Activated CD4-positive, alpha-beta memory T cell treated with anti-CD3 and anti-CD28 coated beads, Interleukin-2, amount 10 ng/mL, durations not matched to agents 7 days and 5 days (primary cell): ENCODE data around the gene TEN1. TPM values are rescaled to one million over a fixed set of nuclear protein-coding genes. Genes with fewer than 3 reads are reported as not detected.

ENCODE experiments used
- CTCF ChIA-PET: fragments of 350-600 bp; sonication (Branson Sonifier 250); formaldehyde crosslinking; loops from one replicate; lab custom pipeline; 2021; ENCODE audit warnings: antibody characterized with exemption, inconsistent platforms; lab: Charles Lee
- POLR2A ChIA-PET: fragments of 350-600 bp; sonication (Branson Sonifier 250); formaldehyde crosslinking; loops from one replicate; lab custom pipeline; 2021; ENCODE audit warnings: antibody characterized with exemption; lab: Charles Lee
- DNase-seq: peaks from one replicate; pipeline ENCODE4 v3.0.0-alpha.2; 2020
- H3K27ac Mint-ChIP-seq: one replicate; pipeline ENCODE4 v1.8.0; 2021; ENCODE audit warnings: mild to moderate bottlenecking, mixed read lengths
- H3K27me3 Mint-ChIP-seq: one replicate; pipeline ENCODE4 v1.8.0; 2021; ENCODE audit warnings: mixed read lengths
- H3K36me3 Mint-ChIP-seq: one replicate; pipeline ENCODE4 v1.8.0; 2021; ENCODE audit warnings: low read depth, mixed read lengths
- H3K4me1 Mint-ChIP-seq: one replicate; pipeline ENCODE4 v1.8.0; 2021; ENCODE audit warnings: mixed read lengths
- H3K4me3 Mint-ChIP-seq: one replicate; pipeline ENCODE4 v1.8.0; 2021; ENCODE audit warnings: mild to moderate bottlenecking, mixed read lengths
- H3K9me3 Mint-ChIP-seq: one replicate; pipeline ENCODE4 v1.8.0; 2021; ENCODE audit warnings: mixed read lengths
- total RNA-seq, 2 experiments: library from RNA; stranded (reverse); gene quantifications; one replicate each; pipeline ENCODE4 v1.2.3, GENCODE V29; 2021

Gene TEN1
- total RNA-seq, 2 experiments from 2014 or later = 13.5 to 16.3 TPM

DNA sequence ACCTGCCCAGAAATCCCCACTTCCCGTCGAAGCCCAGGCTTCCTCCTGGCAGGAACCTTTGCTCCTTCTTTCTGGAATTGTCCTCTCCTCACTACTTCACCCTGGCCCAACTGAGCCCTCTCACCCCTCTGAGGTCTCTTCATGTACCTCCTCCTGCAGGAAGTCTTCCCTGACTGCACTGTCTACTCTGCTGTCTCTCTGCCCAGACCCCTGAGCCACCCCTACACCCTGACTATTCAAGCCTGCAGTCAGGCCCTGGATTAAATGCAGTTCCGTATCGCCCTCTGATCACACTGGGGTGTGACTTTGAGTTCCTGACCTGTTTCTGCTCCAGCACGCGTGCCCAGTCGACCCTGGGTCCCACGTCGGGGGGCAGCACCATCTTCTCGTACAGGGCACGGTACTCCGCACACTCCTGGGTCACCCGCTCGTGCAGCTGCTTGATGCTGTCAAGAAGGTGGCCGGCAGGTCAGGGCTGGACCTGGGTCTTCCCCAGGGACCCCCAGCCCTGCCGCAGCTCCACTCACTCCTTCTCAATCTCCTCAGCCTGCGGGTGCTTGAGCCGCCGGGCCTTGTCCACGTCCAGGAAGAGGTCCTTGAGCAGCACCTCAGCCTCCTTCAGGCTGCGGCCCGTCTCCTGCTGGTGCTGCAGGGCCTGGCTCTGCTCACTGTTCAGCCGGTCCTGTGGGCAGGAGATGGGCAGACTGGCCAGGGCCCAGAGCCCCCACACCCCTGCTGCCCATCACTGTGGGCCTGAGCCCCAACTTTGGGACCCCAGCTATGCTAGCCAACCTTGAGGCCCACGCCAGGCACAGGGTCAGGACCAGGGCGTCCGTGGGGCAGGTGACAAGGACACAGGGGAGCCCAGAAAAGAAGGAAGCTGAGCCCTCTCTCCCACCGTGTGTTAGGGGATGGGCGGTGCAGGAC, 44.2 kb downstream of the TEN1 start:
- ChIA-PET POLR2A (no interaction called here), CTCF (interaction anchor here (1.2 to 1.3 kb wide), 2 partner anchors 9 to 257 kb away, joined by 3 to 4 read pairs; no protein-coding TSS in a partner anchor)
- H3K9me3 Mint-ChIP-seq = no peaks in the 10 kb centered on the region
- no peak for DNase-seq
- no peak overlapping the region for H3K27ac Mint-ChIP-seq
- H3K4me1 Mint-ChIP-seq = no peaks in the 10 kb centered on the region
- no peaks in the 10 kb centered on the region for H3K36me3 Mint-ChIP-seq
- H3K4me3 Mint-ChIP-seq = no peak overlapping the region
- no peaks in the 10 kb centered on the region for H3K27me3 Mint-ChIP-seq

GRCh38 chr17:76023900-76024237, 44.8 kb downstream of the TEN1 start:
- no peak for DNase-seq
- H3K4me1 Mint-ChIP-seq = no peaks in the 10 kb centered on the region
- ChIA-PET POLR2A (no interaction called here), CTCF (interaction anchor here (1.2 to 1.3 kb wide), 2 partner anchors 10 to 256 kb away, joined by 3 to 4 read pairs; no protein-coding TSS in a partner anchor)
- H3K4me3 Mint-ChIP-seq = no peak overlapping the region
- H3K36me3 Mint-ChIP-seq = no peaks in the 10 kb centered on the region
- no peaks in the 10 kb centered on the region for H3K27me3 Mint-ChIP-seq
- H3K27ac Mint-ChIP-seq = no peak overlapping the region
- H3K9me3 Mint-ChIP-seq = no peaks in the 10 kb centered on the region

- no peaks in the 10 kb centered on the region for H3K36me3 Mint-ChIP-seq
- DNase-seq = no peak
- no peak overlapping the region for H3K27ac Mint-ChIP-seq
- ChIA-PET CTCF (interaction anchor here (1.2 to 1.3 kb wide), 2 partner anchors 10 to 255 kb away, joined by 3 to 4 read pairs; no protein-coding TSS in a partner anchor), POLR2A (no interaction called here)
- no peak overlapping the region for H3K4me3 Mint-ChIP-seq
- peaks cover 3% of the 10 kb centered on the region for H3K4me1 Mint-ChIP-seq
- no peaks in the 10 kb centered on the region for H3K27me3 Mint-ChIP-seq
- H3K9me3 Mint-ChIP-seq = no peaks in the 10 kb centered on the region
These were observed 45.3 kb downstream of the TEN1 start for GRCh38 chr17:76024353-76024752.

DNA sequence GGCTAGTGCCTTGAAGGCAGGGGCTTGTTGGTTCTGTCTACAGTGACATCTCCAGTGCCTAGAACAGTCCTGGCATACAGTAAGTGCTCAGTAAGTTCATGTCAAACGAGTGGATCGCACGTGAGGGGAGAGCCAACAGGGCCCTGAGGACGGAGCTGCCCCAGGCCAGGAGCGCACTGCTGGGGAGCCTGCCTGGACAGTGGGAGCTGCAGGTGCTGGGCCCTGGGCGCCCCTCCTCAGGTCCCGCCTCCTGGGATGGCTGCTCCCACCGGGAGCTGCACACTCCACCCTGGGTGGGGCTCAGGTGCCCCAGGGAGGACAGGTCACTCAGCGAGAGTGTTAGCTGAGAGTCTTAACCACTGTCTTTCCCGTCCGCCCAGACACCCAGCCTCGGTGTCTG, 46.3 kb downstream of the TEN1 start:
- H3K36me3 Mint-ChIP-seq = no peaks in the 10 kb centered on the region
- no peaks in the 10 kb centered on the region for H3K9me3 Mint-ChIP-seq
- no peak overlapping the region for H3K27ac Mint-ChIP-seq
- CTCF ChIA-PET = interaction anchor here (0.7 to 1.0 kb wide), 2 partner anchors 11 to 81 kb away, joined by 3 read pairs; no protein-coding TSS in a partner anchor
- H3K27me3 Mint-ChIP-seq = no peaks in the 10 kb centered on the region
- no peak overlapping the region for H3K4me3 Mint-ChIP-seq
- no peak for DNase-seq
- POLR2A ChIA-PET = no interaction called here
- peaks cover 9% of the 10 kb centered on the region for H3K4me1 Mint-ChIP-seq

DNA sequence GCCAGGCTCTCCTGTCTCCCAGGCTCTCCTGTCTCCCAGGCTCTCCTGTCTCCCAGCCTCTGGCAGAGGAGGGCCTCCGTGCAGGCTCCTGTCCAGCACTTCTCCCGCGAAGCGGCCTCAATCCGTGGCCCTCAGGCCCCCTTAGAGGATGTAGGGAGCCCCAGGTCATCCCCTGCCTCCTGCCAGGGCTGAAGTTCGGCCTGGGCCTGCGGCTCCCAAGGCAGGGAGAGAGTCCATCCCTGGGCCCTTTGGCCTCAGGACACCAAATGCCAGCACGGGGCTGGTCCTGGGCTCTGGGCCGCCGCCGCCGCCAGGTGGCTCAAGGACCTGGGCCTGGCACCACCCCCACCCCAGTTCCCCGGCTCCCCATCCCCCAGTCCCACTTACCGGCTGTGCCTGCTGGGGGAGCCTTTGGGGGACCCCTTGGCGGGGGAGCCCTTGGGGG, 47.7 kb downstream of the TEN1 start:
- no peaks in the 10 kb centered on the region for H3K36me3 Mint-ChIP-seq
- CTCF ChIA-PET = no interaction called here
- H3K4me3 Mint-ChIP-seq = no peak overlapping the region
- H3K9me3 Mint-ChIP-seq = no peaks in the 10 kb centered on the region
- H3K27ac Mint-ChIP-seq = no peak overlapping the region
- H3K27me3 Mint-ChIP-seq = no peaks in the 10 kb centered on the region
- peaks cover 9% of the 10 kb centered on the region for H3K4me1 Mint-ChIP-seq
- no peak for DNase-seq
- POLR2A ChIA-PET = no interaction called here

DNA sequence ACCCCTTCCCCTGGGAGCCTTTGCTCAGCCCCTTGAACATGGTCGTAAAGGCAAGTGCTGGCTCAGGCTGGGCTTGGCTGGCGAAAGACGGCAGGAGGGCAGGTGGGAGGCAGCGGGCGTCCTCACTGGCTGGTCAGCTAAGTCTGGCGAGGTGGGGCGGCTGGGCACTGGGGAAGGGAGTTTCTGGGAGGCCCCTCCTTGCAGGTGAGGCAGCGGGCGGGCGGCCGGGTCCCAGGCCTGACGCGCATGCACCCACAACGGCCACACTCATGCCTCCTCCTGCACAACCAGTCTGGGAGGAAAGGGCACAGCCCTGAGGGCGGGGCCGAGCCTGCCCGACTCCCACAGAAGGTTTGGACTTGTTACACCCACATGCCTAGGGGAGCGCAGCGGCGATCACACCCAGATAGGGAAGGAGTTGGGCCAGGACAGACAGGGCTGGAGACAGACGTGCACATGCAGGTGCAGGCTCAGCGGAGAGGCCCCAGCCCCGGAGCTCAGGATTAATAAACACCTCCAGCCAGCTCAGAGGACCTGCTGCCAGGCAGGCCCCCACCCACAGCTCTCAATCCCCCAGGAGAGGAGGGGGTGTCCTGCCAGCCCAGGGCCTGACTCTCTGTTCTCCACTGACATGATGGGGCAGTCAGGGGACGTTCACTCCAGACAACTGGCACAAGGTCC, 48.3 kb downstream of the TEN1 start, which contains the start of gene EVPL:
Gene EVPL, minus strand, starts transcription at position 148 of the 681 bp plus-strand sequence. Its CDS starts 108 bp downstream, at position 40.
- no peaks in the 10 kb centered on the region for H3K36me3 Mint-ChIP-seq
- no peaks in the 10 kb centered on the region for H3K9me3 Mint-ChIP-seq
- H3K4me3 Mint-ChIP-seq = no peak within 1 kb of the TSS
- no peak for DNase-seq
- POLR2A ChIA-PET = no interaction called here
- H3K4me1 Mint-ChIP-seq = peaks cover 9% of the 10 kb centered on the region
- H3K27me3 Mint-ChIP-seq = no peaks in the 10 kb centered on the region
- CTCF ChIA-PET = no interaction called here
- H3K27ac Mint-ChIP-seq = no peak within 1 kb of the TSS

DNA sequence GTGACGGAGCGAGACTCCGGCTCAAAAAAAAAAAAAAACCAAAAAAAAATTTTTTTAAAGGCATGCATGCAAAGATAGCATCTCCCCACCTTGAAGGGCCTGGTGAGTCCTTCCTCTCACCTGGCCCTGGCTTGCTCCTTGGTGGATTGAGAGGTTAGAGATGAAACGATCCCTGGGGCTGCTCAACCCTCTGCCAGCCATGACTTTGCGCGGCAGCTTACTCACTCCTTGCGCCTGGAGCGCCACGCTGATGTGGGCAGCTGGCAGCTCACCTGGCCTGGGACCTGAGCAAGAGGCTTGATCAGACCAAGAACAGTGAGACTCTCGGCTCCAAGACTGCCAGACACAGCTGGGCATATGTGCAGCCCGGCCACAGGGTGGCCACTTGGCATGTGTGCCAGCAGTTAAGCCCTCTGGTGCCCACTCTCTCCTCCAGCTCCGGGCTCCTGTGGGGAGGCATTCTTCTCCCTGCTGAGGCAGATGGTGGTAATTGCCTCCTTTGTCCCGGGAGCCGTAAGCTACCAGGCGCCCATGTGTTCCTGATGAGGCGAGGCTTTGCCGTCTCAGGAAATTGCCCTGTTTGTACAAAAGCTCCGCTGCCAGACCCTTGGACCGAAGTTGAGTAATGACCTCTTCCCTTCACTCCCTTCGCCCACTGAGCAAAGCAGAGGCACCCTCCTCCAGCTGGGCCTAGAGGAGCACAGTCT, 53.2 kb downstream of the TEN1 start:
- DNase-seq = no peak
- no peaks in the 10 kb centered on the region for H3K9me3 Mint-ChIP-seq
- peaks cover 9% of the 10 kb centered on the region for H3K4me1 Mint-ChIP-seq
- no peak overlapping the region for H3K27ac Mint-ChIP-seq
- no peaks in the 10 kb centered on the region for H3K27me3 Mint-ChIP-seq
- no peak overlapping the region for H3K4me3 Mint-ChIP-seq
- ChIA-PET POLR2A (no interaction called here), CTCF (interaction anchor here (0.6 to 0.7 kb wide), 2 partner anchors 96 to 268 kb away, joined by 3 read pairs; no protein-coding TSS in a partner anchor)
- no peaks in the 10 kb centered on the region for H3K36me3 Mint-ChIP-seq

GRCh38 chr17:76032780-76033108, 53.7 kb downstream of the TEN1 start:
- POLR2A ChIA-PET = interaction anchor here (1.2 kb wide), 1 partner anchor 21 kb away, joined by 3 read pairs; no protein-coding TSS in a partner anchor
- Mint-ChIP-seq H3K36me3 (no peaks in the 10 kb centered on the region), H3K9me3 (no peaks in the 10 kb centered on the region), H3K4me3 (no peak overlapping the region), H3K27ac (no peak overlapping the region), H3K27me3 (no peaks in the 10 kb centered on the region), H3K4me1 (peaks cover 9% of the 10 kb centered on the region)
- CTCF ChIA-PET = interaction anchor here (1.8 to 2.4 kb wide), 2 partner anchors 19 to 33 kb away, joined by 8 to 11 read pairs; partner anchors contain the start of gene CDK3
- DNase-seq = no peak

DNA sequence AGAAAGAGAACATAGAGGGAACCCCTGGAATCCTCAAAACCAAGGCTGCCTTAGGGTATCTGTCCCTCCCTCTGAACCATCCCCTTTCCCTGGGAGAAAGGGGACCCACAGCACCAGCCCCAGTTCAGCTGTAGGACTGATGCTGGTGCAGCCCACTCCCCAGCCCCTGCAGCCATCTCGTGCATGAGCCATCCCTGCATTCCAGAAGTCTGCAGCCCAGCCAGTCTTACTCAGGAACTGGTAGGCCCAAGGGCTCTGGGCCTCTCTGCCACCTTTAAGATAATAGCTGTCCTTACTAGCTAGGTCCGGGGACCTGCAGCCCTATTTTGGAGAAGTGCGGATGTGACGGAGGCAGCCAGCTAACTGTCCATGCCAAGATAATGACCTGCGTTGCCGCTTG, 54.1 kb downstream of the TEN1 start:
- CTCF ChIA-PET = interaction anchor here (1.4 to 2.4 kb wide), 3 partner anchors 19 to 33 kb away, joined by 4 to 11 read pairs (median 8); partner anchors contain the start of gene CDK3
- H3K9me3 Mint-ChIP-seq = no peaks in the 10 kb centered on the region
- no peak for DNase-seq
- peaks cover 9% of the 10 kb centered on the region for H3K4me1 Mint-ChIP-seq
- H3K27ac Mint-ChIP-seq = no peak overlapping the region
- no peak overlapping the region for H3K4me3 Mint-ChIP-seq
- POLR2A ChIA-PET = interaction anchor here (1.0 to 1.2 kb wide), 2 partner anchors 14 to 20 kb away, joined by 3 read pairs; no protein-coding TSS in a partner anchor
- no peaks in the 10 kb centered on the region for H3K27me3 Mint-ChIP-seq
- H3K36me3 Mint-ChIP-seq = peaks cover 2% of the 10 kb centered on the region

GRCh38 chr17:76034428-76035350, 55.6 kb downstream of the TEN1 start:
- no peak for DNase-seq
- Mint-ChIP-seq H3K27me3 (no peaks in the 10 kb centered on the region), H3K9me3 (no peaks in the 10 kb centered on the region), H3K4me1 (peaks cover 3% of the 10 kb centered on the region), H3K4me3 (no peak overlapping the region), H3K36me3 (peaks cover 17% of the 10 kb centered on the region), H3K27ac (no peak overlapping the region)
- CTCF ChIA-PET = interaction anchor here (1.4 to 2.4 kb wide), 3 partner anchors 21 to 35 kb away, joined by 4 to 11 read pairs (median 8); partner anchors contain the start of gene CDK3
- POLR2A ChIA-PET = interaction anchor here (1.0 kb wide), 1 partner anchor 12 kb away, joined by 3 read pairs; no protein-coding TSS in a partner anchor

GRCh38 chr17:76036497-76037261, 57.6 kb downstream of the TEN1 start:
- Mint-ChIP-seq H3K36me3 (peaks cover 35% of the 10 kb centered on the region), H3K4me3 (no peak overlapping the region), H3K9me3 (no peaks in the 10 kb centered on the region), H3K27ac (no peak overlapping the region), H3K4me1 (no peaks in the 10 kb centered on the region), H3K27me3 (no peaks in the 10 kb centered on the region)
- CTCF ChIA-PET = interaction anchor here (0.8 to 1.6 kb wide), 4 partner anchors 22 to 58 kb away, joined by 3 to 6 read pairs (median 3); partner anchors contain the start of genes ACOX1 and TEN1
- DNase-seq = no peak
- POLR2A ChIA-PET = no interaction called here
